Loucy (cell line): ENCODE results near the gene SLC39A11.

Source experiments
- EZH2phosphoT487 ChIP-seq: fragments of 200-600 bp; IDR thresholded peaks from 2 replicates; pipeline ENCODE4 v1.6.1; 2018; ENCODE audit warnings: antibody characterized with exemption, mild to moderate bottlenecking, moderate library complexity, borderline replicate concordance
- TF ChIP-seq, protein P1 (sequence below): fragments of 200-600 bp; sonication (generic); conservative IDR thresholded peaks from 2 replicates; pipeline ENCODE4 v1.5.1; 2014; ENCODE audit warnings: mild to moderate bottlenecking, antibody characterized with exemption, low read length

DNA sequence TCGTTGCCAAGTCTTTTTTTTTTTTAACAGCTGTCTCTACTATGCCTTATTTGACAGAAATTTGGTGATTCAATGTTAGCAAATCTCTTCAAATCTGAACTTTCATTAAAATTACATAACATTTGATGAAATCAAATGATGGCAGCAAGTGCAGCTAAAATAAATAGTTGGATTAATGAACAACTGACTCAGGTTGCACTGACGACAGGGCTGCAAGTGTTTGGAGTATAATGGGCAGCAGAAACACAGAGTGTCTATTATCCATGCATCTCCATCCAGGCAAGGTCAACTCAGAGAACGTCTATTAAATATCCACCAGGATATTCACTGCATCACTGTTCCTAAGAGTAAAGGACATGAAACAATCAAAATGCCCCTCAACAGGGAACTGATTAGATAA lies 109.8 kb downstream of the SLC39A11 start:
- TF ChIP-seq, protein P1, sequence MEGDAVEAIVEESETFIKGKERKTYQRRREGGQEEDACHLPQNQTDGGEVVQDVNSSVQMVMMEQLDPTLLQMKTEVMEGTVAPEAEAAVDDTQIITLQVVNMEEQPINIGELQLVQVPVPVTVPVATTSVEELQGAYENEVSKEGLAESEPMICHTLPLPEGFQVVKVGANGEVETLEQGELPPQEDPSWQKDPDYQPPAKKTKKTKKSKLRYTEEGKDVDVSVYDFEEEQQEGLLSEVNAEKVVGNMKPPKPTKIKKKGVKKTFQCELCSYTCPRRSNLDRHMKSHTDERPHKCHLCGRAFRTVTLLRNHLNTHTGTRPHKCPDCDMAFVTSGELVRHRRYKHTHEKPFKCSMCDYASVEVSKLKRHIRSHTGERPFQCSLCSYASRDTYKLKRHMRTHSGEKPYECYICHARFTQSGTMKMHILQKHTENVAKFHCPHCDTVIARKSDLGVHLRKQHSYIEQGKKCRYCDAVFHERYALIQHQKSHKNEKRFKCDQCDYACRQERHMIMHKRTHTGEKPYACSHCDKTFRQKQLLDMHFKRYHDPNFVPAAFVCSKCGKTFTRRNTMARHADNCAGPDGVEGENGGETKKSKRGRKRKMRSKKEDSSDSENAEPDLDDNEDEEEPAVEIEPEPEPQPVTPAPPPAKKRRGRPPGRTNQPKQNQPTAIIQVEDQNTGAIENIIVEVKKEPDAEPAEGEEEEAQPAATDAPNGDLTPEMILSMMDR: no peak
- no peak for TF ChIP-seq EZH2phosphoT487
